Activated CD4-positive, CD25-positive, alpha-beta regulatory T cell treated with anti-CD3 and anti-CD28 coated beads, Interleukin-2, amount 50 U/mL, for 16 hours (primary cell): ENCODE data around the gene TMEM26.

ENCODE experiments used
- DNase-seq: peaks from one replicate; pipeline ENCODE4 v3.0.0-alpha.2; 2020; ENCODE audit warnings: low read depth, low spot score

The TMEM26 gene

DNA sequence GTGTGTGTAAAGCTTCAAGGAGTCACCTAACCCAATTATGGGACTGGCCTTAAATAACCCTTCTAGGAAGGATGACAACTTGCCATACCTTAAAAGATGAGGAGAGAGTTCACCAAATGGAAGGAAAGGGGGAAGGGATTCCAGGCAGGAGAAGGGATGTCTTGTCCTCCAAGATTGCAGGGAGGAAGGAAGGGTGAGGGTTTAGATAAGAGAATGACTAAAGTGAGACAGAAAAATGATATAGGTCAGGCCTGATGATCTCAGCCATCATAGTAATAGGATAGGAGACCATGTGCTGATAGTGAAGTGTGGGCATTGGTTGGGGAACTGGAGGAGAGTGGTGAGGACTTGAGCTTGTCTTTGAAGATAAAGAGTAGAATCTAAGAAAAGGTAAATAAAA lies 7.7 kb upstream of the TMEM26 start:
- no peak for DNase-seq

DNA sequence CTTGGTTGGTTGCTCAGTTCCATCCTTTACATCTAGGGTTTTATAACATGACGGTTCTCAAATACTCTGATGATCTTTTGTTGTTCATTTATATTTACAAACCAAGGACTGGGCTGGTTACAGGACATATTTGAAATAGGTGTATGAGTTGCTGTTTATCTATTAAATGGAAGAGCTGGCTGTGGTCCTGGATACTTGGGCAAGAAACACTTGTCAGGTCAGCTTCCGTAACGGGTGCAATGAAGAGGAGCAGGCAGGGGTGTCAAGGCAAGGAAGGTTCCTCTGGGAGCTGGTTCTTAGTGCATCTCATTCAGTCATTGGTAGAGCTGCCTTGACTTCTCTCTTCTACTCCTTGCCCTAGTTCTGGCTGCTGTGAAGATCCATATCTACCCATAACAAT lies 4.8 kb upstream of the TMEM26 start:
- no peak for DNase-seq

DNA sequence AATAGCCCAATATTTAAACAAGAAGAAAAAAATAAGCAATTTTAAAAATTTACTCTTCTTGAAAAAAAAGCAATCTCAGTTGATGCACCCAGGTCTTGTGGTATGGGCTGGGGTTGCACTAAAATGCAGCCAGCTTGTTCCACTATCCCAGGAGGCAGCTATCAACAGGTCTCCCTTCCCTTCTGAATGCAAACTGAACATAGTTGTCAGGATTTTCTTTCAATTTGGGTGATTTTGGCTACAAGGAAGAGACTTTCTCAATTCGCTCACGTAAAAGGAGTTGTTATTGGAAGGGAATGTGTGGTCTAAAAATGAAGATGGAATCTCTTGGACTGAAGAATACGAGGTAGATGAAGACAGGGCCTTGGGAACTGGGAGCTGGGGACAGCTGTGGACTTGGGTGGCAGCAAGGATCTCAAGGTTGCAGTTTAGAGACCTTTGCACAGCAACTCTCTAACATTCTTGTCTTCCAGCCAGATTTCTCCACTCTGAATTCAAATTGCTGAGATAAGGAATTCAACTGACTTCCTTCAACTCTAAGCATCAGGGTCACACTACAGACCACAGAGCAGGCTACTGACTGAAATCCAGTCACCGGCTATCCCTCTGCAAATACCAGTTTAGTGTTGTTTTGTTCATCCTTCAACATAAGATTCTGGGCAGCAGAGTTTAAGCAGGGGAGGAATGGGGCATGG lies 3.1 kb upstream of the TMEM26 start:
- no peak for DNase-seq

- DNase-seq, result no peak
These were observed 2.5 kb upstream of the TMEM26 start for GRCh38 chr10:61455656-61456055.

- DNase-seq, result no peak
These were observed 1.4 kb upstream of the TMEM26 start for GRCh38 chr10:61454541-61454940.

DNA sequence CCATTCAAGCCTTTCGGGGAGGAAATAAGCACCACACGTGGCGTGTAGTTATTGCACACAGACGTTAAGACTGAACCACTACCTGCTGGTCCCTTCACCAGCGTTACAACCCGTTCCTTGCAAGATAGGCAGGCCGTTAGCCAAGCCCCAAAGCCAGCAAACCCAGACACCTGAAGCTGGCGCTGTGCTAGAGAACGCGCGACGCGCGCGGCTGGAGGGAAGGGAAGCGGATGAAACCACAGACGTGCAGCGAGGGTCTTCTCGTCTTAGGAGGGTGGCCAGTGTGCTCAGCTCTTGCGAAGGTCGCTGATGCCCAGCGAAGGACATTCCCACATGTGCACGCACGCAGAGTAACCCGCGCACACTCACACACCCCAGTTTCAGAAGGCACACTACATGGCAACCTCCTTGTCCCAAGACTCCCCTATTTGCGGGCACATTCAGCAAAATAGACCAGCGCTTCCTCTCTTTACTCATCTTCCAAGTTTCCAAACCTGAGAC lies 980 bp downstream of the TMEM26 start:
- no peak for DNase-seq

DNA sequence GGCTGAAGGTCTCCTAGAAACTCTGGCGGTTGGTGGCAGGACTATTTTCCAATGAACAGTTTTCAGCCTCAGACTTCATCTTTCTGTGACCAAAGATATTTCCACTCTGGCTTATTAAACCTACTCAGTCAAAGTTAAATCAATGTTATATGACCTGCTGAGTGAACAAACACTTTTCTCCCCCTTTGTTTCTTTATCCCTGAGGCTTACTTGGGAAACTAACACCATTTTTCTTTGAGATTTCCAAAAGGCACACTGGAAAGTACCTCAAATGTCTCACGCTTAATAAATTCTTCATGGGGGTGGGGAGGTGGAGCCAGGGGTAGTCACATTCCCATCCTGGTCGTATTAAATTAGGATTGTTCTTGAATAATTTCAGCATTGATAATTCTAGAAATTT lies 1.8 kb downstream of the TMEM26 start:
- no peak for DNase-seq

GRCh38 chr10:61448841-61449600 lies 4.2 kb downstream of the TMEM26 start:
- DNase-seq, result no peak

DNA sequence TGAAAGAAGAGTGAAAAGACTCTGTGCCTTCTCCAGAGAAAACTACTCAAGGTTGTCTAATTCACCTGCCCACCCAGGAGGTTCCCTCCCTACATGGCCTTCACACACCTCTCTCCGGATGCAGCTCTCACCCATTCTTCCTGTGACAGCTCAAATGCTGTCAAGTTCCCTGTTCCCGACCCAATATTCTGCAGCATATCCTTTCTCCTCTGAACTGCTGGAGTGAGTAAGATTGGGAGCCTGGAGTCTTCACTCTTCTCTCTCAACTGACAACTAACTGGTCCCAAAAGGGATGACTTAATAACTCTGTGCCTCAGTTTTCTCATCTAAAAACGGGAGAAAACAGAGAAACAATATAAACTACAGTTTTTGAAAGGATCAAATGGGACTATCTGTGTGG lies 5.1 kb downstream of the TMEM26 start:
- DNase-seq, result no peak

GRCh38 chr10:61439058-61439609 lies 14.0 kb downstream of the TMEM26 start:
- no peak for DNase-seq

- no peak for DNase-seq
These were observed 14.8 kb downstream of the TMEM26 start for GRCh38 chr10:61438141-61438988.

- no peak for DNase-seq
These were observed 30.0 kb downstream of the TMEM26 start for GRCh38 chr10:61423178-61423577.

DNA sequence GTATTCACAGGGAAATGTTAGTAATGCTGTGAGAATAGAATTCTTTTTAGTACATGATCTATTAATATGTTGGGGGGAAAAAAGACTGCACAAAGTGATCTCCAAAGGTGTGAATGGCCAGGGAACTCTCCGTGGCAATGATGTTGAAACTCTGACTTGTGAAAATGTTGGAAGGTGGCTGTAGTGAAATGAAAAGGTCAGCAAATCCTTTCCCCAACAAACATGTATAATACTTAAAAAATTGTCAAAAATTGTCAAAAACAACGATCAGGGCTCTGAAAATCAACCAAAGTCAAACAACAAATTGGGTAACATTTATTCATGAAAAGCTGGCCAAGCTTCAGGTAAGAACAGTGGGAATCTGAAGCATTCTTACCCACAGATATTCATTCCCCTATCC lies 35.5 kb downstream of the TMEM26 start:
- no peak for DNase-seq

- no peak for DNase-seq
These were observed 37.4 kb downstream of the TMEM26 start for GRCh38 chr10:61415824-61416223.

DNA sequence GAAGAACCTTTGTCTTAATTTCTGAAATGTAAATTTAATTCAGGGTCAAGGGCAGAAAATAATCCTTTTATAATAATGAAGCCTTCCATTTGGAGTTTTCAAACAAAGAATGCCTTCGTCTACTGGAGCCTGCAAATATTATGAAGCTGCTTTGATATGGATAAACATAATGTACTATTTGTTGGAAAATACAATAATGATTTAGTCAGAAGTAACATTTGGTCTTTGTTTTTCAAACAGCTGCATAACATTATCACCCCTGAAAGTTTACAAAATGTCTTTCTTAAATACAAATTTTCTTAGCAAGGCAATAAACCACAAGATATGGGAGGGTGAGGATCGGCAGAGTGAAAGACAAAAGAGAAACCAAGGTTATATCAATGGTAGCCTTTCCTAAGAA lies 41.5 kb downstream of the TMEM26 start:
- no peak for DNase-seq

DNA sequence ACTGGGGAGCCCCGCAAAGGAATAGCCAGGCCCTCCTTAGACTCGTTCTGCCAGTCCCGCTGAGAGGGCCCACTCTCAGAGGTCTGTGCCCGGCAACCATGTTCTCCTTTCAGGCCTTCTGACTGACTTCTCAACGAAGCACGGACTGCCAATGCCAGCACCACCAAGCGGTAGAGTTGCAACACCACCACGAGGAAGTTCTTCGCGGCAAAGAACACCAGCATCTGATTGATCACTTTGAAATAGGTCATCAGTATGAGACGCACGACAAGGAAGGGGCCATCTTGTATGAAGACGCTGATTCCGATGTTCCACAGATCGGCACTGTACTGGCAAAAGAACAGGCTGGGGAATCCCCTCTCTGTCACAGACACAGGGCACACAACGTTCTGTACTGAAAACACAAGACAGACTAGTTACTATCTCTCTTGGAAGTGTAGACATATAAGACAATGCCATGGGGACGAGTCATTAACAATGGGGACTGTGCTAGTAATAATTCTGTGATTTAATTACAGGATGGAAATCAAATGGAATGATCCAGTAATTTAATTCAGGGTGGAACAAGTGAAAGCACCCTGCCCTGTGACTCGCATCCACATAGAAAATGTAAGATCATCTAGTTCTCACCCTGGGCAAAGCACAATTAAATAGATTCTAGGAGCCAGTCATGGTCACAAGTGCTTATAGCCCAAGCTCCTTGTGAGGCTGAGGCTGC lies 42.7 kb downstream of the TMEM26 start:
- DNase-seq, result no peak

GRCh38 chr10:61409157-61409556 lies 44.0 kb downstream of the TMEM26 start:
- DNase-seq, result no peak

DNA sequence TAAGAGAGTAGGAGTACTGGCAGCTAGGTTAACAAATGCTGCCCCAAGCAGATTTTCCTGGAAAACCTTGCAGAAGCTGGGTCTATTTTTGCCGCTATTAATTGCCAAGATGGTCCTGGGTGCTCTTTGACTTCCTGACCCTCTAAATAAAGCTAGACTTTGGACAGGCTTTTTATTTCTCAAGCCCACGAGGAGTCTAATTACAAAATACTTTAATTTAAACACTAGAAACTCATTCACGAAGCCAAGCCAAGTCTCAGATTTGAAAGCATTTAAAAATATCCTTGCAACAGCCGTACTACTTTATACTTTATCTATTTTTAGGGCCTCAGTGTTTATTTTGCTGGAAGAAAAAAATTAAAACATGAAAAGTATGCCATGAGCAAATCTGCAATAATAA lies 45.1 kb downstream of the TMEM26 start:
- no peak for DNase-seq

DNA sequence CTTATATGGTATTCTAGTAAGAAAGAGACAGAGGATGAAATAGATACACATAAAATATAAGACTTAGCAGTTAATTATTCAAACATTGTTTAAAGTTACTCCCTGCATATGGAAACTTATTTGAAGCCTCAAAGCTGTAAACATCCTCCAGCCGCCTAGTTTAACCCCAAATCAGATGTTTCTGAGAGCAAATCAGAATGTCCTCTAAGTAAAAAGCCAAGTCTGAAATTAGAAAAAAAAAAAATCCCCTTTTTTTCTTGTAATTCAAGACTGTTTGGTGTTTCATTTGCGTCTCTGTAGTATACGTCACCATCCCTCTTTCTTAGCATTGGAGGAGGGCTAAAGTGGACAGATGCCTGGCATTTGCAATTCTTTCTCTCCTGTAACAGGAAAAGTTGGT lies 46.4 kb downstream of the TMEM26 start:
- no peak for DNase-seq

- DNase-seq, result no peak
These were observed 46.9 kb downstream of the TMEM26 start for GRCh38 chr10:61406242-61406641.

DNA sequence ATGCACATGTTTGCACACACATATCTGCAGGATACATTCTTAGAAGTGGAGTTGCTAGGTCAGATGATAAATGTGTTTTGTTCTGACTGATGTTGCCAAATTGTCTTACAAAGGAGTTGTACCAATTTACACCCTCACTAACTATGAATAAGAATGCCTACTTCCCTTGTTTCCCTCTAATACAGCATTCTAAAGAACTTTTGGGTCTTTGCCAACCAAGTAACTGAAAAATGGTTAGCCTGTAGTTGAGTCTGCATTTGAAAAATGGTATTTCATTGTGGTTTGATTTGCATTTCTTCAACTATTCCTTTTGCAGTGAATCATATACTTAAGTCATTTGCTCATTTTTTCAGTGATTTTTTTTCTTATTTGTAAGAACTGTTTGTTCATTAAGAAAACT lies 48.4 kb downstream of the TMEM26 start:
- no peak for DNase-seq
